ENCODE data around the gene PAK3. TPM values are rescaled to one million over a fixed set of nuclear protein-coding genes. Genes with fewer than 3 reads are reported as not detected.

Gene PAK3
- total RNA-seq, result 1.4 TPM
- long read RNA-seq, partial matches to known transcripts, result 2 of 4 reads
- long read RNA-seq, other reads (novel, unspliced or antisense), result 2 of 4 reads

- Histone ChIP-seq H3K27ac (no peak within 1 kb of the TSS), H3K9me3 (no peaks in the 10 kb centered on the region), H3K4me3 (peak within 1 kb of the TSS; percentile 50), H3K27me3 (ENCODE audit: low read depth) (no peaks in the 10 kb centered on the region), H3K36me3 (no peaks in the 10 kb centered on the region), H3K4me1 (no peaks in the 10 kb centered on the region)
- TF ChIP-seq CTCF (IDR thresholded peaks at IDR 0.05), result no peak
- ATAC-seq (peak; percentile 89 to 90), DNase-seq (peak; percentile 37)
- intact Hi-C loops (cut with DNase I), result no loop called here
Measured at GRCh38 chrX:111095974-111096895, at the start of gene PAK3. Gene PAK3 (plus strand): TSS chrX:111096191. CDS start chrX:111123104, 26,913 bp downstream.

- DNase-seq, result no peak
- no peak for TF ChIP-seq CTCF (IDR thresholded peaks at IDR 0.05)
- no peaks in the 10 kb centered on the region for H3K9me3 ChIP-seq
- H3K27ac ChIP-seq, result no peak overlapping the region
- no peaks in the 10 kb centered on the region for H3K27me3 ChIP-seq (ENCODE audit: low read depth)
- ATAC-seq, result no peak
- no peaks in the 10 kb centered on the region for H3K4me1 ChIP-seq
- H3K4me3 ChIP-seq, result no peak overlapping the region
- intact Hi-C loops (cut with DNase I), result no loop called here
- no peaks in the 10 kb centered on the region for H3K36me3 ChIP-seq
Measured at GRCh38 chrX:111047575-111047974, 48.4 kb upstream of the PAK3 start.

- H3K36me3 ChIP-seq, result no peaks in the 10 kb centered on the region
- H3K9me3 ChIP-seq, result no peaks in the 10 kb centered on the region
- no peaks in the 10 kb centered on the region for H3K4me1 ChIP-seq
- intact Hi-C loops (cut with DNase I), result no loop called here
- TF ChIP-seq CTCF (IDR thresholded peaks at IDR 0.05), result no peak
- H3K4me3 ChIP-seq, result no peak overlapping the region
- ATAC-seq (no peak), DNase-seq (no peak)
- no peaks in the 10 kb centered on the region for H3K27me3 ChIP-seq (ENCODE audit: low read depth)
- H3K27ac ChIP-seq, result no peak overlapping the region
Measured at GRCh38 chrX:111052478-111052877, 43.5 kb upstream of the PAK3 start.

GRCh38 chrX:111071542-111072277, 24.3 kb upstream of the PAK3 start:
- ATAC-seq (no peak), DNase-seq (no peak)
- no peaks in the 10 kb centered on the region for H3K4me1 ChIP-seq
- H3K27me3 ChIP-seq (ENCODE audit: low read depth), result no peaks in the 10 kb centered on the region
- no peak overlapping the region for H3K4me3 ChIP-seq
- TF ChIP-seq CTCF (IDR thresholded peaks at IDR 0.05), result no peak
- H3K36me3 ChIP-seq, result no peaks in the 10 kb centered on the region
- no peaks in the 10 kb centered on the region for H3K9me3 ChIP-seq
- intact Hi-C loops (cut with DNase I), result no loop called here
- no peak overlapping the region for H3K27ac ChIP-seq

GRCh38 chrX:111083081-111083480, 12.9 kb upstream of the PAK3 start:
- H3K27ac ChIP-seq, result no peak overlapping the region
- no peak for TF ChIP-seq CTCF (IDR thresholded peaks at IDR 0.05)
- H3K4me1 ChIP-seq, result no peaks in the 10 kb centered on the region
- H3K9me3 ChIP-seq, result no peaks in the 10 kb centered on the region
- no peaks in the 10 kb centered on the region for H3K36me3 ChIP-seq
- ATAC-seq (no peak), DNase-seq (no peak)
- H3K27me3 ChIP-seq (ENCODE audit: low read depth), result no peaks in the 10 kb centered on the region
- H3K4me3 ChIP-seq, result no peak overlapping the region
- intact Hi-C loops (cut with DNase I), result no loop called here

Measured in lower lobe of right lung (tissue), 2 donors.